ENCODE results near the gene DNER. TPM values are rescaled to one million over a fixed set of nuclear protein-coding genes. Genes with fewer than 3 reads are reported as not detected.
"Not testable (repeated sequence)": the region's sequence is repeated elsewhere in the genome, so short reads cannot be mapped to it uniquely, and the experiment has no call there.

DNER gene
- polyA plus RNA-seq, 3 donors, result 57.8 to 61.4 (median 61.3) TPM

DNA sequence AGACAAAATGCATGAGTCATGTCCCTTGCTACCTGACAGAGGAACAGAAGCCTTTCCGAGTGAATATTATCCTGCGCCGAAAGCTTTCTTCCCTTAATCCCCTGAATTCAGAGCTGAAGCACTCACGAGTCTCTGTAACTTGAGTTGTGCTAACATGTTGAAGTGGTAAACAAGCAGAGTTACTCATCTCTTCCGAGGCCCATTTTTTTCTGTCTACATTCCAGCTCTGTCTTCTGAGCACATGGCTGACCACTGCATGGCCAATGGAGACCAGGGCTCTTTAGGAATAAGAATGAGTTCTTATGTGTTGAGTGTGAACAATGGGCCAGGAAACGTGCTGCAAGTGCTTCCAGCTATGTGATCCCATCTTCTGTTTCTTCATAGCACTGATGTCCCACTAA is 370.2 kb downstream of the DNER start:
- no peak for DNase-seq (ENCODE audit: extremely low read depth in 1 of 11, low read depth in 9 of 11, low spot score in 4 of 11)

DNA sequence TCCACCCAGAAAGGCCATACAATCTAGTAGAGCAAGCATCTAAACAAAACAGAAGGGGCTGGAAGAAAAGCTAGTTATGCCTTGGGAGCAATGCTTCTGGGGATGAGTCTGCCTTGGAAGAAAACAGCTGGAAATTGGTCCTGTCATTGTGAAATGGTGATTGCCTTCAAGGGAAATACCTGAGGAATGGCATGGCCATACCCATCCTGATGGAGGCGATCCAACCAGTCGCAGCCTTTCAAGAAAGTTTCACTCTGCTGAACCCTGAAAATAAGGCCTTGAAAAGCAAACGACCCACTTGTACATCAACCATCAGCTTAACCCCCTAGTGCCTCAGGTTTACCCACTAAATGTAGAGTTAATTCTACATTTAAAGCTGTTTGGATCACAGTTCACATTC is 370.7 kb downstream of the DNER start:
- DNase-seq (ENCODE audit: extremely low read depth in 1 of 11, low read depth in 9 of 11, low spot score in 4 of 11), result no peak

DNA sequence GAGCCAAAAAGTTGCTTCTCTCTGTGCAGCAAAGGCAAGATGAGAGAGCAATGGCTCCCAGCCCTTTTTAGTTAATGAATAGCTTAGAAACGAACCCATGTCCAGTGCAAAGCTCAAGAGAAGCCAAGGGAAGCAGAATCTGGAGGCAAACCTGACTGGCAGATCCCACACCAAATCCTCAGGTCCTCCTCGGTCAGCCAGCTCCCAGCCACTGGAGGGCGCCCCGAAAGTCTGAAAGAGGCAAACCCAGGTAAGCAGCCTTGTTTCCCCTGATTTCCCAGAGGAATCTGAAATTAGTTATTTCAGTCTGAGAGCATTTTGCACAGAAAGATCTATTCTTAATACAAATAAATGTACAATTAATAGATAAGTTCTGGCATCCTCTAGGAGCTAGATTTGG is 372.0 kb downstream of the DNER start:
- peak in 2 of 11 donors; percentile 1 to 12 for DNase-seq (ENCODE audit: extremely low read depth in 1 of 11, low read depth in 9 of 11, low spot score in 4 of 11)

DNA sequence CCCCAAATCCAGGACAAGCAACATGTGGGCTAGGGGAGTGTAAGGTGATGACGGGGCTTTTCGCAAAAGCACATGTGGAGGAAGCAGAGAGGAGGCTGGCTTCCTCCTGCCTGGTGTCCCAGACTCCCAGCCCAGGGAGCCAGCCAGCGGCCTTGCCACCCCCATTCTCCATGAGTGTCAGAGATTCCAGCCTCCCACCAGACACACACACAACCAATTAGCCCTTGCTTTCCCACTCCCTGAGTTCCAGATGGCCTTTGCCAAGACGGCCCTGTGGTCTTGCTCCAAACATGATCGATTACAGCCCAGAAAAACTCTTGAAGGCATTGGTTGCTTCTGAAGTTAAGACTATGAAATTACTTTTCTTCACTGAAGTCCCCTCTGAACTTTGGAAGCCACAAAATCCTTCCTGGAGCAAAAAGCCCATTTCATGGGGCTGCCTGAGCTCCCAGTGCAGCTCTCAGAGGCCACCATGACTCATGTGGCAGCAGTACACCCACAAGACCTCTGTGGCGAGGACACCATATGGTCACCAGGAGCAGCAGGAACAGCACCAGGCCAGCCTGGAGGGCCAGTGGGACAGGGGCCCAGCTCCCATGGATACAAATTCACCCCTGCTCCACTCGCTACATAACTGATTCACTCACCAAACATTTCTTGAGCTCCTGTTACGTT is 374.1 kb downstream of the DNER start:
- no peak for DNase-seq (ENCODE audit: extremely low read depth in 1 of 11, low read depth in 9 of 11, low spot score in 4 of 11)

DNA sequence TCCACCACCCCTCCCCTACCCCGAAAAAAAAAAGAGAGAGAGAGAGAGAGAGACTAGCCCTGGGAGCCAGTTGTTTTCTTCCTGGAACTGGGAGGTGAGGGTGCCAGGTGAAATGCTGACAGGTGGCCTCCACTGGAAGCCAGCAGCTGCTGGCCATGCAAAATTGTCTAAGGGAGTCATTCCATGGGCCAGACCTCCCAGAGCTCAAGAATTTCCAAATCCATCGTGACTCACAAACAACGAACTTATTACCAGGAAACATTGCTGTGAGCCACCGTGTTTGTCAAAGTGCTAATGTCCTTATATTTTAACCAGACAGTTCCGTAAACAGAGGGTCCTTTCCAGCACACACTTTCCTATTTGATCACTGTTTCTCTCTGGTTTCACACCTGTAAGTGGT is 374.7 kb downstream of the DNER start:
- no peak for DNase-seq (ENCODE audit: extremely low read depth in 1 of 11, low read depth in 9 of 11, low spot score in 4 of 11)

DNA sequence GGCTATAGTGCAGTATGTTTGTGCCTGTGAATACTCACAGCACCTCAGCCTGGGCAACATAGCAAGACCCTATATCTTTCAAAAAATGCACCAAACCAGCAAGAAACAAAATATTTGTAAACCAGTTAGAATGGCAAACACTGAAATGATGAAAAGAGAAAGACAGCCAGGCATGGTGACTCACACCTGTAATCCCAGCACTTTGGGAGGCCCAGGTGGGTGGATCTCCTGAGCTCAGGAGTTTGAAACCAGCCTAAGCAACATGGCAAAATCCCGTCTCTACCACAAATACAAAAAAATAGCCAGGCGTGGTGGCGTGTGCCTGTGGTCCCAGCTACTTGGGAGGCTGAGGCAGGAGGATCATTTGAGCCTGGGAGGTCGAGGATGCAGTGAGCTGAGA is 375.2 kb downstream of the DNER start:
- not testable (repeated sequence) for DNase-seq (ENCODE audit: extremely low read depth in 1 of 11, low read depth in 9 of 11, low spot score in 4 of 11)

DNA sequence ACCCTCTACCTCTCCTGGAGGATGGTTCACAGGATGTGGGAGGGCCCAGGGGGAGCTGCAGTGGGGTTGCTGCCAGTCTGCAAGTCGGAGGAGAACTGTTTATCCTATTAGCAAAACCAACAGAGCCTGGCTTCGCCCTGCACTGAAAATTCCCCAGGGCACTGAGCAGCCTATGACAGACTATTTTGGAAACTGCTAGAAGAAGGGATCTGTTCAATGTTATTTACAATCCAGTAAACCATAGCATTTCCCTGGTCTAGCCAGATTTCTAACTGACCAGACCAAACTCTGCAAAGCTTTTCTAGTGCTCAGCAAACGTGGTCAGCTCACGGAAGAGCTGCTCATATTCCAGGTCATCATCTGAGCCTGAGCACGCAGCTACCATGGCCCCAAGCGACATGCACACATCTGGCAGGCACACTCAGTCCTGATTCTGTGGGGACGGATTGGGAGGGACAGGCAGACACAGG is 378.4 kb downstream of the DNER start:
- DNase-seq (ENCODE audit: extremely low read depth in 1 of 11, low read depth in 9 of 11, low spot score in 4 of 11), result no peak

DNA sequence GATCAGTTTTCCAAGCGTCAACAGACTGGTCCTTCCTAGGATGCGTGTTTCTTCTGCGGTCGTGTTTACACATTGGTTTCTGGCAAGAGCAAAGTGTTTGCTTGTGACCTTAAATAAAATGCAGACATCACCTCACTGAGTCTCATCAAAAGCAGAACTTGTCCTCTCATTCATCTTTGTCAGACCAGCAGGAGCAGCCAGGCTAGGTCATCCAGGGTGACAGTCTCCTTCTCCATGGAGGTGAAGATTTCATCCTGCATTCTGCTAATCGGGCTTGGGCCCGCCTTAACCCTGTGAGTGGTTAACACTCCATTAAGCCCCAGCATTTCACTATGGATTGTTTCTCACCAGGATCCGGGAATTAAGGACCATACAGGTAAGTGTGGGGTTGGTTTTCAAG is 379.0 kb downstream of the DNER start:
- no peak for DNase-seq (ENCODE audit: extremely low read depth in 1 of 11, low read depth in 9 of 11, low spot score in 4 of 11)

DNA sequence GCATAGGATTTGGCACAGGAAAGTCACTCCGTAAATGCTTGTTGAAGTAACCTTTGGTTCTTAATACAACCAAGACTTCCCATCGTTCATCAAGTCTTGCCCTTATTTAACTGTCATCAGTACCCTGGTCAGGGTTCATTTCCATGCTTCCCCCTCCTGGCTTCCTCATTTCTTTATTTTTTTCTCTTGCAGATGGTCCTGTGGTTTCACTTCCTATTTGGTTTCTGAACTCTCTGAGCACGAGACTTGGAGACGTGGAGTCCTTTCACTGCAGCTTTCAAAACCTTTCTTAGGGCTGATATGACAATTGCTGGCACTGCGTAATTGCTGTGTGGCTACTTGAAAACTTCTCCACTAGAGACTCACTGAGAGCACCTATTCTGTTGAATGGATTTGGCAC is 383.4 kb downstream of the DNER start:
- DNase-seq (ENCODE audit: extremely low read depth in 1 of 11, low read depth in 9 of 11, low spot score in 4 of 11), result peak in 1 of 11 donors; percentile 6

DNA sequence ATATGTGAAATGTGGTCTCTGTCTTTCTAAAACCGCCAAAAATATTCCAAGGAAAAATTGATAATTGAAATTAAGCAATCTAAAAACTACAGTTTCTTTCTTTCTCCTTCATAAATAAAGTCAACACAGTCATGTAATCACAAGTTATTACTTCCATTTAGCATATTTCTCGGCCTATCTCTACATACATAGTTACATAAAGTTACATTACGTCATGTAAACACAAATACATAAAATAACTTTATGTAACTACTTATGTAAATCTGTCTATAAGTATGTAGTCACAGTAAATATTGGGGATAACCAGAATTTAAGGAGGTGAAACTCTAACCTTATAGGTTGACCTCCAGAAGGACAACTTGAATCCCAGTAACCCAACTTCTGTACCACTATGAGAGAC is 394.8 kb downstream of the DNER start:
- DNase-seq (ENCODE audit: extremely low read depth in 1 of 11, low read depth in 9 of 11, low spot score in 4 of 11), result no peak

DNA sequence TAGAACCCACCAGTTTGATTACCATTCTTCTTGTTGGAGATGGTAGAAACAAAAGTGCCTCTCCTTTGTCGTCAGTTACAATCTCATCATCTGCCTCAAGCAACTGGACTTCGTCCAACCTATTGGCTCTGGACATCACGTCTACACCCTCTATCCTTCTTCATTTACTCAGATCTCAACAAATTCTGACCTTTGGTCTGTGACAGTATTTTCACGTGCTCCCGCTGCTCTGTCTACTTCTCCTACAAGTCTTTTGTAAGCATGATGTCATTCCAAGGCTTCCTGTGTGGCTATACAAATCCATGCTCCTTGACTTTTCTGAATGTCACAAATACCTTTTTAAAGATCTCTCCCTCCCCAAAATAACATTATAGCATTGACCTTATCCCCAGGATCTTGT is 400.2 kb downstream of the DNER start:
- no peak for DNase-seq (ENCODE audit: extremely low read depth in 1 of 11, low read depth in 9 of 11, low spot score in 4 of 11)

DNA sequence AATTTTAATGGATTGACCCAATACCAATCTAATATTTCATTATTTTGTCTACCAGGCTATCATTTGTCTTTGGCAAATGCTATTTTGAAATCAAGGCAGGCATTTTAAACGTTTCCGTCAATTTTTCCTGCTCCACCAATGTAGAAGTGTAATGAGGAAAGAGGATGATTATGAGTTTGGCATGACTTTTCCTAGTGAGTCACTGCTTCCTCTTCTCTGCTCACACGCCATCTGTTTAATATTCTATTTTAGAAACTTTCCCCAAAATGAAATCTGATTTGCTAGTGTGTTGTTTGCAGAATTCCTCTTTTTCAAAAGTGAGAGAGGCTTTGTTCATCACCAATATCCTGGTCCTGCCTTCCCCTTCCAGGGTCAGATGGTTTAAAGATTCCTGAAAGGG is 400.8 kb downstream of the DNER start:
- no peak for DNase-seq (ENCODE audit: extremely low read depth in 1 of 11, low read depth in 9 of 11, low spot score in 4 of 11)

Other genes starting within 250 kb of the DNER start
- gene TRIP12, start 207.5 kb upstream of the DNER start, polyA plus RNA-seq (ENCODE audit: insufficient read length in 3 of 3), result 100 to 1,000 TPM; 182 to 219 (median 186) TPM
- gene FBXO36, start 207.9 kb upstream of the DNER start, polyA plus RNA-seq (ENCODE audit: insufficient read length in 3 of 3), result 1 to 10 TPM; 5.8 to 6.9 (median 6.4) TPM